ENCODE results near the gene GRID1.

GRID1 gene

GRCh38 chr10:86313621-86314041 lies 53.0 kb downstream of the GRID1 start:
- DNase-seq (ENCODE audit: low spot score): no peak

GRCh38 chr10:86312701-86313270 lies 53.8 kb downstream of the GRID1 start:
- DNase-seq (ENCODE audit: low spot score): no peak

GRCh38 chr10:86311906-86312305 lies 54.7 kb downstream of the GRID1 start:
- no peak for DNase-seq (ENCODE audit: low spot score)

- no peak for DNase-seq (ENCODE audit: low spot score)
Observed at GRCh38 chr10:86311190-86311589, 55.4 kb downstream of the GRID1 start.

GRCh38 chr10:86310702-86311101 lies 55.9 kb downstream of the GRID1 start:
- DNase-seq (ENCODE audit: low spot score): no peak

- no peak for DNase-seq (ENCODE audit: low spot score)
Observed at GRCh38 chr10:86310291-86310690, 56.3 kb downstream of the GRID1 start.

- DNase-seq (ENCODE audit: low spot score): no peak
Observed at GRCh38 chr10:86308056-86308455, 58.5 kb downstream of the GRID1 start.

- no peak for DNase-seq (ENCODE audit: low spot score)
Observed at GRCh38 chr10:86306628-86307278, 59.8 kb downstream of the GRID1 start.

GRCh38 chr10:86305521-86305920 lies 61.1 kb downstream of the GRID1 start:
- no peak for DNase-seq (ENCODE audit: low spot score)

GRCh38 chr10:86304436-86304835 lies 62.2 kb downstream of the GRID1 start:
- DNase-seq (ENCODE audit: low spot score): no peak

GRCh38 chr10:86303626-86304025 lies 63.0 kb downstream of the GRID1 start:
- no peak for DNase-seq (ENCODE audit: low spot score)

GRCh38 chr10:86301971-86302370 lies 64.6 kb downstream of the GRID1 start:
- DNase-seq (ENCODE audit: low spot score): no peak

- no peak for DNase-seq (ENCODE audit: low spot score)
Observed at GRCh38 chr10:86300931-86301830, 65.4 kb downstream of the GRID1 start.

- no peak for DNase-seq (ENCODE audit: low spot score)
Observed at GRCh38 chr10:86300399-86300925, 66.1 kb downstream of the GRID1 start.

- no peak for DNase-seq (ENCODE audit: low spot score)
Observed at GRCh38 chr10:86299562-86299961, 67.0 kb downstream of the GRID1 start.

GRCh38 chr10:86298501-86299001 lies 68.0 kb downstream of the GRID1 start:
- no peak for DNase-seq (ENCODE audit: low spot score)

- DNase-seq (ENCODE audit: low spot score): no peak
Observed at GRCh38 chr10:86295791-86296190, 70.8 kb downstream of the GRID1 start.

- DNase-seq (ENCODE audit: low spot score): no peak
Observed at GRCh38 chr10:86295351-86295750, 71.2 kb downstream of the GRID1 start.

GRCh38 chr10:86294346-86295265 lies 72.0 kb downstream of the GRID1 start:
- DNase-seq (ENCODE audit: low spot score): no peak

GRCh38 chr10:86293396-86293791 lies 73.2 kb downstream of the GRID1 start:
- DNase-seq (ENCODE audit: low spot score): no peak
